B cell (primary cell): ENCODE results near the gene CIT. TPM values are rescaled to one million over a fixed set of nuclear protein-coding genes. Genes with fewer than 3 reads are reported as not detected.
A peak's percentile ranks its signal among the peaks of the same experiment; 100 is the strongest.

Experiments used
- ATAC-seq: fragments of 200-7000 bp; cut with Tn5 transposase; one replicate; pipeline ENCODE4 v1.10.0; 2021; ENCODE audit warnings: low read depth, mild to moderate bottlenecking, moderate number of reproducible peaks, moderate library complexity
- CTCF ChIA-PET: fragments of 350-600 bp; sonication (Branson Sonifier 250); formaldehyde crosslinking; loops from one replicate; lab custom pipeline; 2021; ENCODE audit warnings: antibody characterized with exemption, inconsistent platforms; lab: Charles Lee
- POLR2A ChIA-PET: fragments of 350-600 bp; sonication (Branson Sonifier 250); formaldehyde crosslinking; loops from one replicate; lab custom pipeline; 2021; ENCODE audit warnings: antibody characterized with exemption; lab: Charles Lee
- DNase-seq: peaks from one replicate; pipeline ENCODE4 v3.0.0; 2013
- H2AFZ ChIP-seq: 2 replicates; pipeline ENCODE4 v1.6.1; 2012; ENCODE audit warnings: mild to moderate bottlenecking, low read depth, low read length; ENCODE audit not compliant: insufficient read depth, poor library complexity, severe bottlenecking
- H3K27ac ChIP-seq, 2 donors: 1 replicate in 1 of 2; 2 replicates in 1 of 2; pipeline ENCODE4 v1.5.1; 2012 to 2013; ENCODE audit warnings: low read length in 2 of 2, mild to moderate bottlenecking in 2 of 2, moderate library complexity in 1 of 2
- H3K27me3 ChIP-seq, 4 experiments: fragments of 200-600 bp in 1 of 4; sonication (generic) in 1 of 4; replicated peaks in 1 of 4; 1 replicate in 2 of 4; 2 replicates in 2 of 4; pipeline versions ENCODE4 v1.6.1 to v1.7.0; 2013 to 2016; ENCODE audit warnings: low read length in 3 of 4, mild to moderate bottlenecking in 2 of 4, mixed read lengths in 1 of 4, moderate library complexity in 1 of 4; ENCODE audit not compliant: insufficient read depth in 4 of 4, control insufficient read depth in 3 of 4; ENCODE audit errors: control extremely low read depth in 1 of 4
- H3K36me3 ChIP-seq, 2 experiments: replicated peaks in 1 of 2; 1 replicate in 1 of 2; 2 replicates in 1 of 2; pipeline versions ENCODE4 v1.6.1 to v1.7.1; 2013; ENCODE audit warnings: low read length in 1 of 2; ENCODE audit not compliant: insufficient read depth in 2 of 2, control insufficient read depth in 1 of 2; ENCODE audit errors: control extremely low read depth in 1 of 2, extremely low read depth in 1 of 2
- H3K4me1 ChIP-seq, 2 donors: fragments of 200-600 bp in 1 of 2; sonication (generic) in 1 of 2; 1 replicate in 1 of 2; 2 replicates in 1 of 2; pipeline versions ENCODE4 v1.5.1 to v1.6.1; 2013 to 2017; ENCODE audit warnings: low read length in 2 of 2; ENCODE audit not compliant: control insufficient read depth in 2 of 2, insufficient read depth in 2 of 2
- H3K4me2 ChIP-seq: replicated peaks from 2 replicates; pipeline ENCODE3; 2012; ENCODE audit warnings: mild to moderate bottlenecking, low read depth, low read length; ENCODE audit not compliant: poor library complexity, severe bottlenecking
- H3K4me3 ChIP-seq, 5 experiments: fragments of 200-600 bp in 1 of 5; sonication (generic) in 1 of 5; 1 replicate in 3 of 5; 2 replicates in 2 of 5; pipeline versions ENCODE4 v1.5.1 to v1.7.0; 2011 to 2016; ENCODE audit warnings: low read length in 4 of 5, mild to moderate bottlenecking in 4 of 5, low read depth in 2 of 5, control low read depth in 1 of 5, moderate library complexity in 1 of 5; ENCODE audit not compliant: insufficient read depth in 1 of 5; ENCODE audit errors: control extremely low read depth in 1 of 5, extremely low read depth in 1 of 5
- H3K79me2 ChIP-seq: fragments of 200-600 bp; sonication (generic); one replicate; pipeline ENCODE4 v1.6.0; 2016; ENCODE audit warnings: low read length; ENCODE audit not compliant: control insufficient read depth, insufficient read depth
- H3K9ac ChIP-seq: fragments of 200-600 bp; sonication (generic); 2 replicates; pipeline ENCODE4 v1.6.1; 2017; ENCODE audit warnings: mild to moderate bottlenecking, low read length, moderate library complexity
- H3K9me3 ChIP-seq, 3 donors: one replicate each; pipeline versions ENCODE4 v1.6.1 to v1.7.1; 2013; ENCODE audit warnings: low read length in 2 of 3; ENCODE audit not compliant: control insufficient read depth in 2 of 3, insufficient read depth in 1 of 3; ENCODE audit errors: control extremely low read depth in 1 of 3
- H4K20me1 ChIP-seq: 2 replicates; pipeline ENCODE4 v1.6.0; 2012; ENCODE audit warnings: mild to moderate bottlenecking, low read length; ENCODE audit not compliant: insufficient read depth, control insufficient read depth, poor library complexity, severe bottlenecking
- H3K27ac Mint-ChIP-seq: one replicate; pipeline ENCODE4 v1.8.0; 2021; ENCODE audit warnings: mixed read lengths
- H3K27me3 Mint-ChIP-seq: one replicate; pipeline ENCODE4 v1.8.0; 2021; ENCODE audit warnings: mixed read lengths
- H3K4me1 Mint-ChIP-seq: one replicate; pipeline ENCODE4 v1.8.0; 2021; ENCODE audit warnings: mixed read lengths
- H3K4me3 Mint-ChIP-seq: one replicate; pipeline ENCODE4 v1.8.0; 2021; ENCODE audit warnings: mixed read lengths
- H3K9me3 Mint-ChIP-seq: one replicate; pipeline ENCODE4 v1.8.0; 2022; ENCODE audit warnings: mixed read lengths; ENCODE audit not compliant: insufficient read depth
- CTCF ChIP-seq: fragments of 200-600 bp; IDR thresholded peaks from one replicate; pipeline ENCODE4 v1.8.0; 2022; ENCODE audit warnings: antibody characterized with exemption, mild to moderate bottlenecking
- EZH2 ChIP-seq: IDR thresholded peaks from 2 replicates; pipeline ENCODE4 v1.6.1; 2012; ENCODE audit warnings: borderline replicate concordance, low read depth, mild to moderate bottlenecking, moderate library complexity, low read length; ENCODE audit not compliant: insufficient read depth, poor library complexity, severe bottlenecking
- WGBS: methylation state at CpG from one replicate; pipeline ENCODE4 v1.1.5; 2013; ENCODE audit warnings: missing lambda C conversion rate; ENCODE audit not compliant: insufficient coverage; 5-methylcytosine and 5-hydroxymethylcytosine counted together
- intact Hi-C: fragments of 100-400 bp; cut with micrococcal nuclease; formaldehyde crosslinking; loops from one replicate; pipeline ENCODE4 v1.10.0; 2022
- polyA plus RNA-seq: library from polyadenylated mRNA; depleted of rRNA; stranded (reverse); fragments of >200 nt; gene quantifications from 2 replicates; pipeline ENCODE4 v1.2.3, GENCODE V29; 2012
- total RNA-seq, 2 donors: library from RNA; stranded (reverse); fragments of 120-200 nt in 1 of 2; gene quantifications; 1 replicate in 1 of 2; 2 replicates in 1 of 2; pipeline versions ENCODE4 v1.2.3 to v1.2.4, GENCODE V29; 2013 to 2022

Gene CIT
- total and polyA plus RNA-seq, 2 donors (not counting 1 experiment from before 2014, with no cell fraction given), result 1.4 to 6.1 TPM

- Histone ChIP-seq H3K36me3 (peaks cover 5 to 45% of the 10 kb centered on the region in 2 experiments), H3K27ac (peak overlapping the region; percentile 85 to 94), H3K9ac (peak overlapping the region; percentile 58), H3K4me3 (peak overlapping the region in 3 of 5 experiments; percentile 19 to 43 (median 42)), H3K27me3 (no peaks in the 10 kb centered on the region), H3K4me1 (peaks cover 19 to 29% of the 10 kb centered on the region in 2 donors), H3K9me3 (peaks cover 0 to 4% (median 0%) of the 10 kb centered on the region in 3 donors), H3K79me2 (no peaks in the 10 kb centered on the region), H3K4me2 (peak overlapping the region; percentile 70), H2AFZ (peak overlapping the region; percentile 67), H4K20me1 (no peaks in the 10 kb centered on the region)
- ATAC-seq, result peak; percentile 60
- no peak for TF ChIP-seq EZH2
- no peak for TF ChIP-seq CTCF
- H3K4me1 Mint-ChIP-seq, result peaks cover 39% of the 10 kb centered on the region
- H3K4me3 Mint-ChIP-seq, result peak overlapping the region; percentile 80
- H3K9me3 Mint-ChIP-seq, result no peaks in the 10 kb centered on the region
- H3K27ac Mint-ChIP-seq, result peak overlapping the region; percentile 95
- peak; percentile 56 for DNase-seq
- POLR2A ChIA-PET, result interaction anchor here (1.2 kb wide), 1 partner anchor 14 kb away, joined by 6 read pairs; the partner anchor contains the start of gene PRKAB1
- no peaks in the 10 kb centered on the region for H3K27me3 Mint-ChIP-seq
- WGBS, result 86% methylated on average over 4 of the region's 9 CpGs
- intact Hi-C loops, result loop anchor here (1.0 kb wide), 1 partner anchor 15 kb away; no protein-coding TSS in a partner anchor
- CTCF ChIA-PET, result interaction anchor here (0.5 to 4.9 kb wide), 5 partner anchors 12 to 1373 kb away, joined by 3 to 22 read pairs (median 3); partner anchors contain the start of gene PRKAB1
These were observed 195.1 kb downstream of the CIT start for GRCh38 chr12:119681728-119682638.

- Histone ChIP-seq H3K4me1 (peaks cover 19 to 28% of the 10 kb centered on the region in 2 donors), H3K27me3 (no peaks in the 10 kb centered on the region), H3K4me2 (no peak overlapping the region), H3K9me3 (no peaks in the 10 kb centered on the region), H3K36me3 (peaks cover 5 to 54% of the 10 kb centered on the region in 2 experiments), H3K4me3 (no peak overlapping the region), H2AFZ (no peak overlapping the region), H3K79me2 (no peaks in the 10 kb centered on the region), H3K27ac (peak overlapping the region; percentile 85 to 94), H3K9ac (no peak overlapping the region), H4K20me1 (no peaks in the 10 kb centered on the region)
- peak overlapping the region; percentile 95 for H3K27ac Mint-ChIP-seq
- no peak overlapping the region for H3K4me3 Mint-ChIP-seq
- H3K27me3 Mint-ChIP-seq, result no peaks in the 10 kb centered on the region
- peaks cover 34% of the 10 kb centered on the region for H3K4me1 Mint-ChIP-seq
- WGBS, result 98% methylated on average over 5 of the region's 8 CpGs
- ChIA-PET CTCF (interaction anchor here (1.3 to 4.9 kb wide), 3 partner anchors 11 to 100 kb away, joined by 3 to 22 read pairs (median 3); partner anchors contain the start of gene PRKAB1), POLR2A (no interaction called here)
- ATAC-seq, result no peak
- DNase-seq, result no peak
- intact Hi-C loops, result no loop called here
- no peak for TF ChIP-seq EZH2
- TF ChIP-seq CTCF, result no peak
- H3K9me3 Mint-ChIP-seq, result no peaks in the 10 kb centered on the region
These were observed 196.0 kb downstream of the CIT start for GRCh38 chr12:119681111-119681510.
